ENCODE data around the gene ADGRL1.

GRCh38 chr19:14182476-14182875, 23.5 kb downstream of the ADGRL1 start:
- no peak for TF ChIP-seq CTCF (IDR thresholded peaks at IDR 0.05)
- no peak for TF ChIP-seq POLR2AphosphoS5 (IDR thresholded peaks at IDR 0.05)
- TF ChIP-seq POLR2A (IDR thresholded peaks at IDR 0.05), result no peak
- TF ChIP-seq EP300 (IDR thresholded peaks at IDR 0.05), result no peak
